GM21723 (cell line): Measurements from ENCODE around the gene SLC37A3.
"Not testable (repeated sequence)": the region's sequence is repeated elsewhere in the genome, so short reads cannot be mapped to it uniquely, and the experiment has no call there.

Experiments
- ATAC-seq: cut with Tn5 transposase; IDR thresholded peaks from one replicate; pipeline ENCODE4 v1.9.1; 2021; ENCODE audit warnings: mild to moderate bottlenecking, moderate library complexity; ENCODE audit not compliant: unreplicated experiment

Gene SLC37A3

DNA sequence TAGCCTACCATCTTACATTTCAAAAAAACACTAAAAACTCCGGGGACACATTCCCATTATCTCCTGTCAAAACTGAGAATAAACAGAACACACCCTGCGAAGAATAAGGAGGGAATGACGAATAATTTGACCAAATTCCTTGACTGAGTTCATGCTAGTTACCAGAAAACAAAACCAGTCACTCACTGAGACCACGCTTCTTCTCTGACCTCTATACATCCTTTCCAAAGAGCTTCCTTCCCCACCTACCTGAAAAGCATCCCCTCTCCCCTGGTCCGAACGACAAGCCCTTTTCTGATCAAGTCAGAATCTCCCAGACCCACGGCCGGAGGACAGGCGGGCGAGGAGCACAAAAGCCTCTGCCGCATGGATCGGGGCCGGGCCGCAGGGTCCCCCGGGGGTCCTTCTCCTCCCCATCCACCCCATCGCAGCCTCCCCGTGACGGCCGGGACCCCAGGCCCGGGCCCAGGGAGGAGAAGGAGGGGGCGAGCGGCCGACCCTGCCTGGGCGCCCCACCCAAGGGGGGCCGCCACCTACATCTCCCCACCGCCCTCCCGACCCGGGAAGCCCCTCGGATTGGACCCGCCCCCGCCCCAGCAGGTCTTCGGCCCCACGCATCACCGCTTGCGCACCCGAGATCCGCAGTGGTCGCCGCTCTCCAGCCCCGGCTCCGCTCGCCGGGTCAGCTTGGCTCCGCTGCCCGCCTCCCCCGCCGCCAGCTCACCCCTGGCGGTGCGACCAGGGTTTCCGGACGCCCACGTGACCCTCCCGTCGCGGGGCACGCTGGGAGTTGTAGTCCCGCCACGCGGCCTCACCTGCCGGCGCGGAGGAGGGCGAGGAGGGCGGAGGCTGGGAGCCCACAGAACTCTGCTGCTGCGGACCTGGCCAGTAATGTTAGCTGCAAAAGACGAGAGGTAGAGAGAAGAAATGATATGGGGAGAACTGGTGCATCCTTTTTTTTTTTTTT, at the start of gene SLC37A3:
Gene SLC37A3 (minus strand): TSS at position 747 of the 967 bp plus-strand sequence. CDS start 16,004 bp downstream, outside the sequence.
- ATAC-seq: peak; percentile 99

DNA sequence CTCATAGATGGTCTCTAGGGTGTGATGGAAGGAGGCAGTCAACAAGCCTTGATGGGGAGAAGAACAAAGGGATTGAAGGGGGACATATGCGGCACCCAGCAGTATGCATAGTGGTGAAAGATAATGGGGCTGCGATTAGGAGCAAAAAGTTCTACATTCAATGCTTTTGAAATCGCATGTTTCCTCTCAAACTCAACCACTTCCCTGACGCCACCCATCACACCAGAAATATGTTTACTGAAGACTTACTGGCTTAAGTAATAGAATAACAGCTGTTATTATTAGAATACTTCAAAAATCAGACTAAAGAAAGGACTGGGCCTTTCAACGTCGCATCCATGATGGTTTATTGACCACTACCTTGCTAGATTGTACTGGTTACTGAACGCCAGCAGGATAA, 49.5 kb upstream of the SLC37A3 start:
- ATAC-seq: no peak

- no peak for ATAC-seq
Observed at GRCh38 chr7:140446467-140446866, 48.1 kb upstream of the SLC37A3 start.

DNA sequence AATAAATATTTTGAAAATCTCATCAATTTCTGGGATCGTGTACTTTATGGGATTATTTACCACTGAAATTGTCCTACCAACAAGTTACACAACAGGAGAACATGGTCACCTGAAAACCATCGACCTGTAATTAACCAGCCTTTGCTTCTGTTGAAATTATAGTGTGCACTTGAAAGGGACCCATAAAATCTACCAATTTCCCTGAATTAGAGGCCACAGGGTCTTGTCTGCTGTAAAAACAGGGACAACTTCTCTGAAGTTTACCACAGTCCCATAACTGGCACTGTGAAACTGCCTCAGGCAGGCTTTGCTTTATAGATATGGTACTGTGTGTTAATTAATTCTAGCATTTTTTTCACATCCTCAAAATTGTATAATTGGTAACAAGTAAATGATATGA, 43.2 kb upstream of the SLC37A3 start:
- ATAC-seq: no peak

GRCh38 chr7:140440593-140440992, 42.3 kb upstream of the SLC37A3 start:
- ATAC-seq: no peak

- ATAC-seq: no peak
Observed at GRCh38 chr7:140439359-140439758, 41.0 kb upstream of the SLC37A3 start.

DNA sequence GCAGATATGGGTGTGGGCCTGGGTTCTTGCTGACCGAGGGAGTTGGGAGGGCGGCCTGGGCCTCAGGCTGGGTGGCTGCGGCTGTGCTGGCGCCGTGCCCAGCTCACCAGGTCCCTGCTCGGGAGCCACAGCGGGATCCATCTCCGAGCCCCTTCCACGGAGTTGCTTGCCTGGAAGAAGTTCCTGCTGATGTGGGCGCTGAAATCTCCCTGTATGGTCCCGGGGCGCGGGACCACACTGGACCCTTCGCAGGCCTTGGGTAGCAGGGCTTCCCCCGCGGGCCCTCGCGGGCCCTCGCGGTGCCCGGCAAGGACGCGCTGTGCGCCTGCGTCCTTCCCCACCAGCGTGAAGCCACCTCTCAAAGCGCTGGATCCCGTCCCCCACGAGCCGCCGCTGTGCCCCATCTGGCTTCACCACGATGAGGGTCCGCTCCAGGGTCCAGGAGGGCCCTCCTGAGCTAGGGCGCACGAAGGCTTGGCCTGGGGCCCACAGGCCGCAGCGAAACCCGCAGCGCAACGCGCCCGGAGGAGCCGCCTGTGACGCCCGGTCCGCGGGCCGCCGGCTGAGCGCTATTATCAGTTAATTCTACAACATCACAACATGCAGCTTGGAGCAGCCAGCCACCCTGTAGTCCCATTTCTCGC, 37.0 kb upstream of the SLC37A3 start:
- ATAC-seq: no peak

DNA sequence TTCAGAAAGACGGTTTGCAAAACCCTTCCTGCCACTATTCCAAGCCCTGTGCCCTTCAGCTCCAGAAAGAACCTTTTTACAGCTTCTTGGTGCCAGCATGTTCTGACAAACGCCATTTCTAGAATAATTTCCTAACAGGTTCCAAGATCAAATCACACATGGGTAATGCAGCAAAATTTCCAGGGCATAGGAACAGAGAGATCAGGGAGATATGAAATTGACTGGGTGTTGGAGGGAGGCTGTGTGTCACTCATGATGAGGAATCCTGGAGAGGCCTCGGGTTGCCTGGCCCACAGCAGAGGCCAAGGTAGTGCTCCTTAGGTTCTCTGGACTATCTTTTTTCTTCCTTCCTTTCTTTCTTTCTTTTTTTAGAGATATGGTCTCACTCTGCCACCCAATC, 35.1 kb upstream of the SLC37A3 start:
- no peak for ATAC-seq

- no peak for ATAC-seq
Observed at GRCh38 chr7:140426130-140426529, 27.8 kb upstream of the SLC37A3 start.

DNA sequence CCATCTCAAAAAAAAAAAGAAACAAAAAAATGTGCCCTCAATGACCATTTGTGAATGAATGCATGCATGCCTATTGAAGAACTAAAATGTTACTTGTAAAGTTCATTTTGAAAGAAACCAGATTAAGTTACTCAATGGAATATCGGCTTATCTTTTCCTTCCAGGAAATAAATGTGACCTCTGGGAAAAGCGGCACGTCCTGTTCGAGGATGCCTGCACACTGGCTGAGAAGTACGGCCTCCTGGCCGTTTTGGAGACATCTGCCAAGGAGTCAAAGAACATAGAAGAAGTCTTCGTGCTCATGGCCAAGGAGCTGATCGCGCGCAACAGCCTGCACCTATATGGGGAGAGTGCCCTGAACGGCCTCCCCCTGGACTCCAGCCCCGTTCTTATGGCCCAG, 27.4 kb upstream of the SLC37A3 start:
- no peak for ATAC-seq

DNA sequence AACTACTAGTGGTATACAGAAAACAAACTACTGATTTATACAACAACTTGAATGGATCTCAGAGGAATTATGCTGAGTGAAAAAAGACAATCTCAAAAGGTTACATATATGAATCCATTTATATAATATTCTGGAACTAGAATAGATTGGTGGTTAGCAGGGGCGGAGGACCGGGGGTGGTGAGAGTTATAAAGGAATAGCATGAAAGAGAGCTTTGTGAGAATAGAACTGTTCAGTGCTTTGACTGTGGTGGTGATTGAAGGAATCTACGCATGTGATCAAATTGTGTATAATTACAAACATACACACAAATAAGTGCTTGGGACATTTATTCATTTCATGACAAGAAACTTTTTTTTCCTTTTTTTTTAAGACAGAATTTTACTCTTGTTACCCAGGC, 25.2 kb upstream of the SLC37A3 start:
- no peak for ATAC-seq

DNA sequence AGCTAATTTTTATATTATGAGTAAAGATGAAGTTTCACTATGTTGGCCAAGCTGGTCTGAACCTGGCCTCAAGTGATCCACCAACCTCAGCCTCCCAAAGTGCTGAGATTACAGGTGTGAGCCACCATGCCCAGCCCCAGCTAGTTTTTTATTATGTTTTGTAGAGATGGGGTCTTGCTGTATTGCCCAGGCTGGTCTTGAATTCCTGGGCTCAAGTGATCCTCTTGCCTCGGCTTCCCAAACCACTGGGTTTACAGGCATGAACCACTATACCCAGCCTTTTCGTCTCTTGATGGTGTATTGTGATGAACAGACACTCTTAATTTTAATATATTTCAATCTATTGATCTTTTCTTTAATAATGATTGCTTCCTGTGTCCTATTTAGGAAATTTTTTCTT, 23.2 kb upstream of the SLC37A3 start:
- ATAC-seq: no peak

DNA sequence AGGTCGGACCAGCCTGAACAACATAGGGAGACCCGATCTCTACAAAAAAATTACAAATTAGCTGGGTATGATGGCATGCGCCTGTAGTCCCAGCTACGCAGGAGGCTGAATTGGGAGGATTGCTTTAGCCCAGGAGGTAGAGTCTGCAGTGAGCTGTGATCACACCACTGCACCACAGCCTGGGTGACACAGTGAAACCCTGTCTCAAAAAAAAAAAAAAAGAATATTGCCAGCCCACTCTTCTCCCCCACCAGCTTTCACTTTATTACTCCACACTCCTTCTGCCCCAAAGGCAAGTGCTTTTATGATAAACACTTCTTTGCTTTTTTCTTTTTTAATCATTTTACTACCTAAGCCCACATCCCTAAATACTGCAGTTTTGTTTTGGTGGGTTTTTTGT, 20.3 kb upstream of the SLC37A3 start:
- ATAC-seq: no peak

- not testable (repeated sequence) for ATAC-seq
Observed at GRCh38 chr7:140418156-140418472, 19.8 kb upstream of the SLC37A3 start.

- ATAC-seq: no peak
Observed at GRCh38 chr7:140417456-140418155, 19.3 kb upstream of the SLC37A3 start.

DNA sequence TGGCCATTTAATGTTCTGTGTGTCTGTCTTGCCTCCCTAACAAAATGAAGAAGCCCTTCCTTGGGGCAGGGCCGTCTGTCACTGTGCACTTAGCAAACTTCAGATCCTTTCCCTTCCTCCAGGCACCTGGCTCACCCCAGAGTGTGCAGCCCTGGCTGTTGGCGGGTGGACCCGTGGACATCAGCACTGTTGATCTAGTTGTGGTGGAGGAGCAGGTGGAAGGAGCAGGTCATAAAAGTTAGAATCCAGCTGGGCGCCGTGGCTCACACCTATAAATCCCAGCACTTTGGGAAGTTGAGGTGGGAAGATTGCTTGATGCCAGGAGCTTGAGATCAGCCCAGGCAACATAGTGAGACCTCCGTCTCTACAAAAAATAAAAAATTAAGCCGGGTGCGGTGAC, 18.2 kb upstream of the SLC37A3 start:
- ATAC-seq: no peak

DNA sequence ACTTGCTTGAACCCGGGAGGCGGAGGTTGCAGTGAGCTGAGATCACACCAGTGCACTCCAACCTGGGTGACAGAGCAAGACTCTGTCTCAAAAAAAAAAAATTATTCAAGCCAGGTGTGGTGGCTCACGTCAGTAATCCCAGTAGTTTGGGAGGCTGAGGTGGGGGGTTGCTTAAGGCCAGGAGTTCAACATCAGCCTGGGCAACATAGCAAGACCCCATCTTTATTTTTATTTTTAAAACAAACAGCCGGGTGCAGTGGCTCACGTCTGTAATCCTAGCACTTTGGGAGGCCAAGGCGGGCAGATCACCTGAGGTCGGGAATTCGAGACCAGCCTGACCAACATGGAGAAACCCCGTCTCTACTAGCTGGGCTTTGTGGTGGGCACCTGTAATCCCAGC, 17.5 kb upstream of the SLC37A3 start:
- not testable (repeated sequence) for ATAC-seq

- ATAC-seq: no peak
Observed at GRCh38 chr7:140415361-140415760, 17.0 kb upstream of the SLC37A3 start.

DNA sequence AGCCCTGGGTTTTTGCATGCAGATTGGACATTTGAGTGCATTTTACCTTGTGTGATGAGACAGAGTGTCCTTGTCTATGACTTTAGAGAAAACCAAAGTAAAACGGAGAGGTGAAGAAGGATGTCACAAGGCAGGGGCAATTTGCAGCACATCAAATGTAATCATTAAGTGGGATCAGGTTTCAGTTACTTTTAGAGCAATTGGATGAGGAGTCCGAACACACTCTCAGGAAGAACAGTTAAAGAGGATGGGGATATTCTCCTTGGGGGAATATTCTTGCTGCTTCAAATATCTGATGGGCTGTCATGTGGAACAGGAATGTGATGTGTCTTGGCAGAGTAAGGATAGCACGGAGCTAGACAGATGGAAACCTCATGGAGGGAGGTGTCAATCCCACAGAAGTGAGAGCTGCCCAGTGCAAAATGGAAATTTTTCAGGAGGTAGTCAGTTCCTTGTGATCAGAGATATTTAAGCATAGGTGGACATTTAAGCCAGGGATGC, 6.3 kb upstream of the SLC37A3 start:
- ATAC-seq: no peak

DNA sequence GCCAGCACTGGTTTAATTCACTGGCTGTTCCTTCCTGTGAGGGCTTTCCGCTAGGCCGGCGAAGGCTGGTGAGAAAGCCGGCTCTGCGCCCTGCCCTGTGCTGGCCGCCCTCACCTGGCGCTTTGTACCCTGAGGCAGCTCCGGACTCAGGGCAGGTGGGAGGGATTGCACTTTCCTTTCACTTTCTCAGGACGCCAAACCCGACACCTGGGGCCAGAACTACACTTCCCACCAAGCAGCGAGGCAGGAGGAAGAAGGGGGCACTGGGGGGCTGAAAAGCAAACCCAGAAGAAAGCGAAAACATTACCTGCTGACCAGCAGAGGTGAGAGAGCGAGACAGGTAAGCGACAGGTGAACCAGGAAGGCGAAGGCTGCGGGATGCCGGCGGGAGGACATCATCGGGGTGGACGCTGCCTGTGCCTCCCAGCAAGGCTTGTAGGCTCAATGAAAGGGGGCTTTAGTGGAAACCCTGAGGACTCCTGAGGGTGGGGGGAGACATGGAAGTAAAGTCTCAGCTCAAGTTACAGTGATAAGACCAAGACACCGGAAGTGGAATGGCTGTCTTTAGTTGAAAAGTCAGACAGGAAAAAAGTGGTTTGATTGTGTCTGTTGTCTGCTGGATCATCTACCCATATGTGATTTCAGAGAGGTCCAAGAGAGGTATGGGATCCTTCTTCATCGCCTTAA, 5.7 kb upstream of the SLC37A3 start, which contains the start of gene RAB19:
Gene RAB19 (plus strand): TSS at position 181 of the 687 bp plus-strand sequence. CDS start 3,589 bp downstream, outside the sequence.
- ATAC-seq: peak; percentile 62
